HepG2 (cell line): ENCODE results near the gene ATOSB. TPM values are rescaled to one million over a fixed set of nuclear protein-coding genes. Genes with fewer than 3 reads are reported as not detected.

Experiments used
- ADNP ChIP-seq: sonication (generic); formaldehyde crosslinking; IDR thresholded peaks from 2 replicates; pipeline ENCODE4 v1.4.0; 2020; ENCODE audit warnings: missing genetic modification reagents
- ESRRA ChIP-seq: sonication (generic); formaldehyde crosslinking; IDR thresholded peaks from 2 replicates; pipeline ENCODE4 v1.5.1; 2020; ENCODE audit warnings: mild to moderate bottlenecking, low read depth, missing genetic modification reagents
- GATA4 ChIP-seq: sonication (generic); IDR thresholded peaks from 2 replicates; pipeline ENCODE4 v1.6.1; 2016; ENCODE audit warnings: antibody characterized with exemption, low read depth, borderline replicate concordance
- GPN1 ChIP-seq: sonication (generic); formaldehyde crosslinking; IDR thresholded peaks from 2 replicates; pipeline ENCODE4 v1.5.1; 2020; ENCODE audit warnings: missing genetic modification reagents, borderline replicate concordance
- ISX ChIP-seq: sonication (generic); formaldehyde crosslinking; conservative IDR thresholded peaks from 2 replicates; pipeline ENCODE4 v1.5.0; 2020; ENCODE audit warnings: missing genetic modification reagents
- LCORL ChIP-seq, 2 experiments: fragments of 450-650 bp in 1 of 2; sonication (generic) in 1 of 2; formaldehyde crosslinking in 1 of 2; IDR thresholded peaks; 2 replicates each; pipeline versions ENCODE4 v1.5.0 to v1.6.1; 2017 to 2020; ENCODE audit warnings: antibody characterized with exemption in 1 of 2, missing genetic modification reagents in 1 of 2
- NFIC ChIP-seq: IDR thresholded peaks from 2 replicates; pipeline ENCODE4 v1.6.1; 2012; ENCODE audit warnings: mild to moderate bottlenecking, low read length, inconsistent platforms
- REXO4 ChIP-seq: sonication (generic); formaldehyde crosslinking; IDR thresholded peaks from 2 replicates; pipeline ENCODE4 v1.8.0; 2022; ENCODE audit warnings: missing genetic modification reagents, mild to moderate bottlenecking, borderline replicate concordance
- SOX6 ChIP-seq, 2 experiments: fragments of 450-650 bp in 1 of 2; sonication (generic) in 1 of 2; formaldehyde crosslinking in 1 of 2; IDR thresholded peaks; 2 replicates each; pipeline versions ENCODE4 v1.4.0 to v1.6.1; 2017 to 2020; ENCODE audit warnings: antibody characterized with exemption in 1 of 2, mild to moderate bottlenecking in 1 of 2, missing genetic modification reagents in 1 of 2
- TAF1 ChIP-seq: sonication (generic); formaldehyde crosslinking; IDR thresholded peaks from 2 replicates; pipeline ENCODE4 v1.4.0; 2020; ENCODE audit warnings: missing genetic modification reagents
- YEATS4 ChIP-seq: sonication (generic); formaldehyde crosslinking; IDR thresholded peaks from 2 replicates; pipeline ENCODE4 v1.4.0; 2020; ENCODE audit warnings: missing genetic modification reagents, borderline replicate concordance
- ZBTB38 ChIP-seq: sonication (generic); formaldehyde crosslinking; IDR thresholded peaks from 2 replicates; pipeline ENCODE4 v1.5.1; 2020; ENCODE audit warnings: mild to moderate bottlenecking, missing genetic modification reagents
- ZFYVE20 ChIP-seq: sonication (generic); formaldehyde crosslinking; IDR thresholded peaks from 2 replicates; pipeline ENCODE4 v1.8.0; 2023; ENCODE audit warnings: low read depth, mild to moderate bottlenecking, moderate library complexity, missing genetic modification reagents, borderline replicate concordance
- ZNF180 ChIP-seq: sonication (generic); formaldehyde crosslinking; IDR thresholded peaks from 2 replicates; pipeline ENCODE4 v1.4.0; 2020; ENCODE audit warnings: low read depth, missing genetic modification reagents, borderline replicate concordance
- ZNF329 ChIP-seq: sonication (generic); formaldehyde crosslinking; IDR thresholded peaks from 2 replicates; pipeline ENCODE4 v1.9.0; 2021; ENCODE audit warnings: low read depth, mild to moderate bottlenecking, missing genetic modification reagents
- polyA plus RNA-seq, 8 experiments: library from polyadenylated mRNA; depleted of rRNA in 3 of 8; stranded (reverse) in 7 of 8; unstranded in 1 of 8; fragments of >200 nt; fragmentation: Illumina TruSeq in 4 of 8; extraction: Trizol in 4 of 8; gene quantifications; 2 replicates each; pipeline versions ENCODE4 v1.2.1 to v1.2.3, GENCODE V29; 2011 to 2016; ENCODE audit warnings: low read depth in 4 of 8, missing spikeins in 1 of 8, mixed read lengths in 1 of 8; ENCODE audit not compliant: insufficient read depth in 1 of 8
- total RNA-seq, 5 experiments: library from RNA; depleted of rRNA; stranded (reverse); fragments of >200 nt; fragmentation: Illumina TruSeq; extraction: Trizol; gene quantifications; 2 replicates each; pipeline ENCODE4 v1.2.3, GENCODE V29; 2016; ENCODE audit warnings: low read depth in 1 of 5
- TF ChIP-seq, protein P1 (sequence below): sonication (generic); formaldehyde crosslinking; IDR thresholded peaks from 2 replicates; pipeline ENCODE4 v1.4.0; 2020; ENCODE audit warnings: low read depth, mild to moderate bottlenecking, missing genetic modification reagents
- TF ChIP-seq, protein P2 (sequence below): sonication (generic); formaldehyde crosslinking; conservative IDR thresholded peaks from 2 replicates; pipeline ENCODE4 v1.5.0; 2020; ENCODE audit warnings: missing genetic modification reagents
- TF ChIP-seq, protein P3 (sequence below): sonication (generic); formaldehyde crosslinking; IDR thresholded peaks from 2 replicates; pipeline ENCODE4 v1.5.1; 2020; ENCODE audit warnings: mild to moderate bottlenecking, moderate library complexity, missing genetic modification reagents
- TF ChIP-seq, protein P4 (sequence below): sonication (generic); formaldehyde crosslinking; IDR thresholded peaks from 2 replicates; pipeline ENCODE4 v1.4.0; 2020; ENCODE audit warnings: mild to moderate bottlenecking, missing genetic modification reagents
- TF ChIP-seq, protein P5 (sequence below): sonication (generic); formaldehyde crosslinking; IDR thresholded peaks from 2 replicates; pipeline ENCODE4 v1.4.0; 2020; ENCODE audit warnings: missing genetic modification reagents

Gene ATOSB
- total and polyA plus RNA-seq, 2 of the 13 experiments (the other 11 are each of a cell fraction or from before 2014, with no cell fraction given): 1.9 to 6.4 TPM

DNA sequence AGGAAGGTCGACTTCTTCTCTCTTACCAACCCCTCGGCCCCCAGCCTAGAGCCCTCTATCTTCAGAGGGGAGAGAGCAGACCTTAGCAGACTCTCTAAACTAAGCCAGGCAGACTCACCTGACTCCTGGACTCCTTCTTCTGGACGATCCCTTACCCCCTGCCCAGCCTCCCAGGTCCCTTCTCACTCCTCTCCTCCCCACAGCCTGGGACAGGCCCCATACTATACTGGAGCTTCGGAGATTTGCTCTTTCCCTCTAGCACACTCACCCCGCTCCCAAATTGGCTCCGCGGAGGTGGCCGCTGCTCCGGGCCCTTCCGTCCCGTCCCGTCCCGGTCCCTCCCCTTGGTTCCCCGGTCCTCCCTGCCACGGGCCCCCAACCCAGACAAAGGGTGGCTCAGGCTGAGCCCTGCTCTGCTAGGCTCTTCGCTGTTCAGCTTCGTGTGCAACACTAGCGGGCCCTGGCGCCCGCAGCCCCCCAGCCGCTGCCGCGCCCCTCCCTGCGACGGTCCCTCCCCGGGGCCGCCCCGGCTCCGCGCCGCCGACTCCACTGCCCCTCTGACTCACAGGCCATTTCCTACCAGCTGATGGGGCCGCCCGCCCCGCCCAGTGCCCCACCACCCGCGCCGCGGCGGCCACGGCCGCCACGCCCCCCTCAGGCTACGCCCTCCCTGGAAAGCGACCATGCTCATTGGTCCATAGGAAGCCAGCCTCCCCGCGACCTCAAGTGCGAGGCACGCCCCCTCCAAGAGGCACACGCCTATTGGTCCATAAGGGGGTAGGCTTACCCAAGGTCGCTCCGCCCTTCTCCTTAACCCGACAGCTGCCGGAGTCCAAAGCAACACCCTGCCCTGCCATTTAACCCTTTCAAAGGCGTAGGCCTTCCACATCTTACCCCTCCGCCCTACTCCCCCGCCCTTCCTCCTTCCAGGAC, 4.4 kb downstream of the ATOSB start (continued):
- TF ChIP-seq ZBTB38 (CRISPR knock-in tag) (no peak), ADNP (CRISPR knock-in tag) (no peak), TAF1 (CRISPR knock-in tag) (0 out of 2 replicates have a peak, but pooled peaks have one; percentile 17), NFIC (no peak), ISX (no peak), YEATS4 (CRISPR knock-in tag) (no peak), LCORL (IDR thresholded peaks at IDR 0.05) (peak; percentile 63), LCORL (CRISPR knock-in tag; IDR thresholded peaks at IDR 0.05) (no peak), REXO4 (no peak), ZFYVE20 (CRISPR knock-in tag) (no peak), ZNF329 (CRISPR knock-in tag) (no peak), SOX6 (IDR thresholded peaks at IDR 0.05) (no peak), SOX6 (CRISPR knock-in tag; IDR thresholded peaks at IDR 0.05) (no peak), ESRRA (CRISPR knock-in tag) (no peak), GPN1 (CRISPR knock-in tag) (no peak), GATA4 (no peak), ZNF180 (no peak)
- TF ChIP-seq, protein P1, sequence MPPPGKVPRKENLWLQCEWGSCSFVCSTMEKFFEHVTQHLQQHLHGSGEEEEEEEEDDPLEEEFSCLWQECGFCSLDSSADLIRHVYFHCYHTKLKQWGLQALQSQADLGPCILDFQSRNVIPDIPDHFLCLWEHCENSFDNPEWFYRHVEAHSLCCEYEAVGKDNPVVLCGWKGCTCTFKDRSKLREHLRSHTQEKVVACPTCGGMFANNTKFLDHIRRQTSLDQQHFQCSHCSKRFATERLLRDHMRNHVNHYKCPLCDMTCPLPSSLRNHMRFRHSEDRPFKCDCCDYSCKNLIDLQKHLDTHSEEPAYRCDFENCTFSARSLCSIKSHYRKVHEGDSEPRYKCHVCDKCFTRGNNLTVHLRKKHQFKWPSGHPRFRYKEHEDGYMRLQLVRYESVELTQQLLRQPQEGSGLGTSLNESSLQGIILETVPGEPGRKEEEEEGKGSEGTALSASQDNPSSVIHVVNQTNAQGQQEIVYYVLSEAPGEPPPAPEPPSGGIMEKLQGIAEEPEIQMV (CRISPR knock-in tag): no peak
- TF ChIP-seq, protein P2, sequence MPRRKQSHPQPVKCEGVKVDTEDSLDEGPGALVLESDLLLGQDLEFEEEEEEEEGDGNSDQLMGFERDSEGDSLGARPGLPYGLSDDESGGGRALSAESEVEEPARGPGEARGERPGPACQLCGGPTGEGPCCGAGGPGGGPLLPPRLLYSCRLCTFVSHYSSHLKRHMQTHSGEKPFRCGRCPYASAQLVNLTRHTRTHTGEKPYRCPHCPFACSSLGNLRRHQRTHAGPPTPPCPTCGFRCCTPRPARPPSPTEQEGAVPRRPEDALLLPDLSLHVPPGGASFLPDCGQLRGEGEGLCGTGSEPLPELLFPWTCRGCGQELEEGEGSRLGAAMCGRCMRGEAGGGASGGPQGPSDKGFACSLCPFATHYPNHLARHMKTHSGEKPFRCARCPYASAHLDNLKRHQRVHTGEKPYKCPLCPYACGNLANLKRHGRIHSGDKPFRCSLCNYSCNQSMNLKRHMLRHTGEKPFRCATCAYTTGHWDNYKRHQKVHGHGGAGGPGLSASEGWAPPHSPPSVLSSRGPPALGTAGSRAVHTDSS (CRISPR knock-in tag): no peak
- TF ChIP-seq, protein P3, sequence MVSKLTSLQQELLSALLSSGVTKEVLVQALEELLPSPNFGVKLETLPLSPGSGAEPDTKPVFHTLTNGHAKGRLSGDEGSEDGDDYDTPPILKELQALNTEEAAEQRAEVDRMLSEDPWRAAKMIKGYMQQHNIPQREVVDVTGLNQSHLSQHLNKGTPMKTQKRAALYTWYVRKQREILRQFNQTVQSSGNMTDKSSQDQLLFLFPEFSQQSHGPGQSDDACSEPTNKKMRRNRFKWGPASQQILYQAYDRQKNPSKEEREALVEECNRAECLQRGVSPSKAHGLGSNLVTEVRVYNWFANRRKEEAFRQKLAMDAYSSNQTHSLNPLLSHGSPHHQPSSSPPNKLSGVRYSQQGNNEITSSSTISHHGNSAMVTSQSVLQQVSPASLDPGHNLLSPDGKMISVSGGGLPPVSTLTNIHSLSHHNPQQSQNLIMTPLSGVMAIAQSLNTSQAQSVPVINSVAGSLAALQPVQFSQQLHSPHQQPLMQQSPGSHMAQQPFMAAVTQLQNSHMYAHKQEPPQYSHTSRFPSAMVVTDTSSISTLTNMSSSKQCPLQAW (CRISPR knock-in tag): no peak
- TF ChIP-seq, protein P4, sequence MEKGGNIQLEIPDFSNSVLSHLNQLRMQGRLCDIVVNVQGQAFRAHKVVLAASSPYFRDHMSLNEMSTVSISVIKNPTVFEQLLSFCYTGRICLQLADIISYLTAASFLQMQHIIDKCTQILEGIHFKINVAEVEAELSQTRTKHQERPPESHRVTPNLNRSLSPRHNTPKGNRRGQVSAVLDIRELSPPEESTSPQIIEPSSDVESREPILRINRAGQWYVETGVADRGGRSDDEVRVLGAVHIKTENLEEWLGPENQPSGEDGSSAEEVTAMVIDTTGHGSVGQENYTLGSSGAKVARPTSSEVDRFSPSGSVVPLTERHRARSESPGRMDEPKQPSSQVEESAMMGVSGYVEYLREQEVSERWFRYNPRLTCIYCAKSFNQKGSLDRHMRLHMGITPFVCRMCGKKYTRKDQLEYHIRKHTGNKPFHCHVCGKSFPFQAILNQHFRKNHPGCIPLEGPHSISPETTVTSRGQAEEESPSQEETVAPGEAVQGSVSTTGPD: no peak
- TF ChIP-seq, protein P5, sequence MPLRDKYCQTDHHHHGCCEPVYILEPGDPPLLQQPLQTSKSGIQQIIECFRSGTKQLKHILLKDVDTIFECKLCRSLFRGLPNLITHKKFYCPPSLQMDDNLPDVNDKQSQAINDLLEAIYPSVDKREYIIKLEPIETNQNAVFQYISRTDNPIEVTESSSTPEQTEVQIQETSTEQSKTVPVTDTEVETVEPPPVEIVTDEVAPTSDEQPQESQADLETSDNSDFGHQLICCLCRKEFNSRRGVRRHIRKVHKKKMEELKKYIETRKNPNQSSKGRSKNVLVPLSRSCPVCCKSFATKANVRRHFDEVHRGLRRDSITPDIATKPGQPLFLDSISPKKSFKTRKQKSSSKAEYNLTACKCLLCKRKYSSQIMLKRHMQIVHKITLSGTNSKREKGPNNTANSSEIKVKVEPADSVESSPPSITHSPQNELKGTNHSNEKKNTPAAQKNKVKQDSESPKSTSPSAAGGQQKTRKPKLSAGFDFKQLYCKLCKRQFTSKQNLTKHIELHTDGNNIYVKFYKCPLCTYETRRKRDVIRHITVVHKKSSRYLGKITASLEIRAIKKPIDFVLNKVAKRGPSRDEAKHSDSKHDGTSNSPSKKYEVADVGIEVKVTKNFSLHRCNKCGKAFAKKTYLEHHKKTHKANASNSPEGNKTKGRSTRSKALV (CRISPR knock-in tag): no peak
